Effector memory CD8-positive, alpha-beta T cell (primary cell): ENCODE measurements around the gene HMG20B.
"Not testable (repeated sequence)": the region's sequence is repeated elsewhere in the genome, so short reads cannot be mapped to it uniquely, and the experiment has no call there.

Experiments used
- ATAC-seq: fragments of 150-1000 bp; cut with Tn5 transposase; replicated peaks from 2 replicates; pipeline ENCODE4 v1.10.0; 2021; ENCODE audit warnings: mild to moderate bottlenecking, moderate library complexity
- DNase-seq, 3 experiments: peaks; one replicate each; pipeline ENCODE4 v3.0.0; 2021
- H3K27ac Mint-ChIP-seq, 2 donors: one replicate each; pipeline ENCODE4 v1.8.0; 2022; ENCODE audit warnings: mild to moderate bottlenecking in 2 of 2, mixed read lengths in 2 of 2, moderate library complexity in 2 of 2
- H3K27me3 Mint-ChIP-seq, 2 donors: one replicate each; pipeline ENCODE4 v1.8.0; 2022; ENCODE audit warnings: mixed read lengths in 2 of 2
- H3K36me3 Mint-ChIP-seq: one replicate; pipeline ENCODE4 v1.8.0; 2022; ENCODE audit warnings: mild to moderate bottlenecking, moderate library complexity, mixed read lengths; ENCODE audit not compliant: insufficient read depth
- H3K4me1 Mint-ChIP-seq, 2 donors: one replicate each; pipeline ENCODE4 v1.8.0; 2022; ENCODE audit warnings: low read depth in 2 of 2, mixed read lengths in 2 of 2
- H3K4me3 Mint-ChIP-seq, 2 donors: one replicate each; pipeline ENCODE4 v1.8.0; 2022; ENCODE audit warnings: mild to moderate bottlenecking in 2 of 2, mixed read lengths in 2 of 2, moderate library complexity in 2 of 2
- H3K9me3 Mint-ChIP-seq, 2 donors: one replicate each; pipeline ENCODE4 v1.8.0; 2022; ENCODE audit warnings: mixed read lengths in 2 of 2

Gene HMG20B

DNA sequence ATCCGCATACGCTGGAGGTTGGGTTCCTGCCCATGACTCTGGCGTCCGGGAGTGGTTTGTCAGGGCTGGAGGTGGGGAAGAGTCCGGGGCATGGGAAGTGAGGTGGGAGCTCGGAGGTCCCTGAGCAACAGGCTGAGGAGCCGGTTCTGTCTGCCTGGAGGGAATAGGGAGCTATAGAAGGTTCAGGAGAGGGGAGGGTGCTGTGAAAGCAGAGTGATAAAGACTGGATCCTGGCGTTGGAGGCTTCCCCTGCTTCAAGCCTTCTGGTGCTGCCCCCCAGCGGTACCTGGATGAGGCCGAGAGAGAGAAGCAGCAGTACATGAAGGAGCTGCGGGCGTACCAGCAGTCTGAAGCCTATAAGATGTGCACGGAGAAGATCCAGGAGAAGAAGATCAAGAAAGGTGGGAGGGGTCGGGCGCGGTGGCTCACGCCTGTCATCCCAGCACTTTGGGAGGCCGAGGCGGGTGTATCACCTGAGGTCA, 2.6 kb downstream of the HMG20B start:
- H3K4me3 Mint-ChIP-seq = peak overlapping the region; percentile 28 to 75
- H3K27ac Mint-ChIP-seq = peak overlapping the region in 1 of 2 donors; percentile 62

GRCh38 chr19:3575949-3576673, 3.4 kb downstream of the HMG20B start:
- Mint-ChIP-seq H3K36me3 (peaks cover 25% of the 10 kb centered on the region), H3K9me3 (no peaks in the 10 kb centered on the region), H3K27me3 (no peaks in the 10 kb centered on the region), H3K4me1 (peaks cover 0 to 13% of the 10 kb centered on the region in 2 donors), H3K27ac (no peak overlapping the region), H3K4me3 (no peak overlapping the region)
- ATAC-seq = no peak
- no peak for DNase-seq

More for the DNA sequence above, 2.6 kb downstream of the HMG20B start:
- Mint-ChIP-seq H3K9me3 (no peaks in the 10 kb centered on the region), H3K36me3 (peaks cover 25% of the 10 kb centered on the region), H3K4me1 (peaks cover 0 to 13% of the 10 kb centered on the region in 2 donors), H3K27me3 (no peaks in the 10 kb centered on the region)
- DNase-seq (peak in 1 of 3 experiments; percentile 31), ATAC-seq (no peak)

GRCh38 chr19:3576696-3577443, 4.1 kb downstream of the HMG20B start:
- DNase-seq = no peak
- H3K27me3 Mint-ChIP-seq = no peaks in the 10 kb centered on the region
- no peaks in the 10 kb centered on the region for H3K9me3 Mint-ChIP-seq
- ATAC-seq = no peak
- H3K4me3 Mint-ChIP-seq = no peak overlapping the region
- H3K36me3 Mint-ChIP-seq = peaks cover 25% of the 10 kb centered on the region
- no peak overlapping the region for H3K27ac Mint-ChIP-seq
- H3K4me1 Mint-ChIP-seq = peaks cover 0 to 13% of the 10 kb centered on the region in 2 donors

DNA sequence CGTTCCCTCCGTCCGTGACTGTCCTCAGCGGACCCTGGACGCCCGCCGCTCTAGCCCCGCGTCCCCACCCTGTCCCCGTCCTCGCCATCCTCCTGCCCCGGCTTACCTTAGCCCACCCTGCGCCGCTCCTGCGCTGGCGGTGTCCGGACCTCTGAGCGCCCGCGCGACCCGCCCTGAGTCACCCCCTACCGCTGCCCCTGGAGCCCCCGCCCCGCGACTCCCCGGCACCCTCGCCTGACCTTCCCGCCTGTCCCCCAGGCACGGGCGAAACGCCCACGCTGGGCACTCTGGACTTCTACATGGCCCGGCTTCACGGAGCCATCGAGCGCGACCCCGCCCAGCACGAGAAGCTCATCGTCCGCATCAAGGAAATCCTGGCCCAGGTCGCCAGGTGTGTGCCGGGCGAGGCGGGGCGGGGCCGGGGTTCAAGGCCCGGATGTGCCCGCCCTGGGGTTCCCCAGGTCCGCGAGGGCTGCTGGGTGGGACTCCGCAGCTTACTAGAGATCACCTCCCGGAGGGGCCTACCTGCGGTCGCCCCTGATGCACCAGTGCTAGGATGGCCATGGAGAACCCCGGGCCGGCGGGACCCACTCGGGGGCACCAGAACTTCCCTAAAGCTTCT, 5.1 kb downstream of the HMG20B start:
- Mint-ChIP-seq H3K9me3 (no peaks in the 10 kb centered on the region), H3K4me1 (peaks cover 0 to 7% of the 10 kb centered on the region in 2 donors), H3K27me3 (no peaks in the 10 kb centered on the region), H3K4me3 (no peak overlapping the region), H3K36me3 (peaks cover 20% of the 10 kb centered on the region), H3K27ac (no peak overlapping the region)
- DNase-seq = no peak
- ATAC-seq = no peak

DNA sequence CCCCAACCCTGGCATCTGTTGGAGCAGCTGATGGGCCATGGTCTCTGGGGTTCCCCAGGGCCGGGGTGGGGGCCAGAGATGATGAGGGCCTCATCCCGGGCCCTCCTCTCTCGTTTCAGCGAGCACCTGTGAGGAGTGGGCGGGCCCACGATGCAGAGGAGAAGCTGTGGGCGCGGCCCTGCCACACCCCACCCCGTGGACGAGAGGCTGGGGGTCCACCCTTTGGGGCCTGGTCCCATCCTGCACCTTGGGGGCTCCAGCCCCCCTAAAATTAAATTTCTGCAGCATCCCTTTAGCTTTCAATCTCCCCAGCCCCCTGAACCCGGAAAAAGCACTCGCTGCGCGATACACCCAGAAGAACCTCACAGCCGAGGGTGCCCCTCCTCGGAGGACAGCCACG, 5.6 kb downstream of the HMG20B start:
- Mint-ChIP-seq H3K4me3 (no peak overlapping the region), H3K27me3 (no peaks in the 10 kb centered on the region), H3K4me1 (peaks cover 0 to 7% of the 10 kb centered on the region in 2 donors), H3K36me3 (peaks cover 20% of the 10 kb centered on the region), H3K27ac (peak overlapping the region in 1 of 2 donors; percentile 33), H3K9me3 (no peaks in the 10 kb centered on the region)
- no peak for ATAC-seq
- DNase-seq = no peak

- DNase-seq = no peak
- ATAC-seq = no peak
- Mint-ChIP-seq H3K36me3 (peaks cover 9% of the 10 kb centered on the region), H3K9me3 (no peaks in the 10 kb centered on the region), H3K27me3 (no peaks in the 10 kb centered on the region), H3K27ac (no peak overlapping the region), H3K4me3 (no peak overlapping the region), H3K4me1 (no peaks in the 10 kb centered on the region)
Measured at GRCh38 chr19:3580156-3580934, 7.6 kb downstream of the HMG20B start.

DNA sequence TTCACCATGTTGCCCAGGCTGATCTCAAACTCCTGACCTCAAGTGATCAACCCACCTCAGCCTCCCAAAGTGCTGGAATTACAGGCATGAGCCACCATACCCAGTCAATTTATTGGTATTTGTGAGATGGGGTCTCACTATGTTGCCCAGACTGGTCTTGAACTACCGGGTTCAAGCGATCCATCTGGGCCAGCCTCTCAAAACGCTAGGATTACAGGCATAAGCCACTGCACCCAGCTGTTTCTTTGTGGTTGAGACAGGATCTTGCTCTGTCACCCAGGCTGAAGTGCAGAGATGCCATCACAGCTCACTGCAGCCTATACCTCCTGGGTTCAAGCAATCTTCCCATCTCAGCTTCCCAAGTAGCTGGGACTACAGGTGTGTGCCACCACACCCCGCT, 9.0 kb downstream of the HMG20B start:
- not testable (repeated sequence) for H3K4me1 Mint-ChIP-seq, H3K27me3 Mint-ChIP-seq, H3K4me3 Mint-ChIP-seq

DNA sequence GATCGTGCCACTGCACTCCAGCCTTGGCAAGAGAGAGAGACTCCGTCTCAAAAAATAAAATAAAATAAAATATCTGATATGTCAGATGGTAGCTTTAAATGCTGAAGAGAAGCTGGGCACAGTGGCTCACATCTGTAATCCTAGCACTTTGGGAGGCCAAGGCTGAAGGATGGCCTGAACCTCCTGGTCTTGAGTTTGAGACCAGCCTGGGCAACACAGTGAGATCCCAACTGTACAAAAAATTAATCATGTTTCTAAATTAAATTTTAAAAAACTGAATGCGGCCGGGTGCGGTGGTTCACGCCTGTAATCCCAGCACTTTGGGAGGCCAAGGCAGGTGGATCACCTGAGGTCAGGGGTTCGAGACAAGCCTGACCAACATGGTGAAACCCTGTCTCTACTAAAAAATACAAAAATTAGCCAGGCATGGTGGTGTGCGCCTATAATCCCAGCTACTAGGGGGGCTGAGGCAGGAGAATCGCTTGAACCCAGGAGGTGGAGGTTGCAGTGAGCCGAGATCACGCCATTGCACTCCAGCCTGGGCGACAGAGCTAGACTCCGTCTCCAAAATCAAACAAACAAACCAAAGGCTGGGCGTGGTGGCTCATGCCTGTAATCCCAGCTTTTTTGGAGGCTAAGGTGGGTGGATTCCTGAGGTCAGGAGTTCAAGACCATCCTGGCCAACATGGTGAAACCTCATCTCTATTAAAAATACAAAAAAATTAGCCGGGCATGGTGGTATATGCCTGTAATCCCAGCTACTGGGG, 11.5 kb downstream of the HMG20B start:
- not testable (repeated sequence) for DNase-seq, H3K36me3 Mint-ChIP-seq, H3K9me3 Mint-ChIP-seq, H3K4me1 Mint-ChIP-seq, H3K27ac Mint-ChIP-seq, H3K27me3 Mint-ChIP-seq, H3K4me3 Mint-ChIP-seq, ATAC-seq

More for the DNA sequence above, 9.0 kb downstream of the HMG20B start:
- DNase-seq, H3K9me3 Mint-ChIP-seq, H3K27ac Mint-ChIP-seq, H3K36me3 Mint-ChIP-seq, ATAC-seq: not testable (repeated sequence)

DNA sequence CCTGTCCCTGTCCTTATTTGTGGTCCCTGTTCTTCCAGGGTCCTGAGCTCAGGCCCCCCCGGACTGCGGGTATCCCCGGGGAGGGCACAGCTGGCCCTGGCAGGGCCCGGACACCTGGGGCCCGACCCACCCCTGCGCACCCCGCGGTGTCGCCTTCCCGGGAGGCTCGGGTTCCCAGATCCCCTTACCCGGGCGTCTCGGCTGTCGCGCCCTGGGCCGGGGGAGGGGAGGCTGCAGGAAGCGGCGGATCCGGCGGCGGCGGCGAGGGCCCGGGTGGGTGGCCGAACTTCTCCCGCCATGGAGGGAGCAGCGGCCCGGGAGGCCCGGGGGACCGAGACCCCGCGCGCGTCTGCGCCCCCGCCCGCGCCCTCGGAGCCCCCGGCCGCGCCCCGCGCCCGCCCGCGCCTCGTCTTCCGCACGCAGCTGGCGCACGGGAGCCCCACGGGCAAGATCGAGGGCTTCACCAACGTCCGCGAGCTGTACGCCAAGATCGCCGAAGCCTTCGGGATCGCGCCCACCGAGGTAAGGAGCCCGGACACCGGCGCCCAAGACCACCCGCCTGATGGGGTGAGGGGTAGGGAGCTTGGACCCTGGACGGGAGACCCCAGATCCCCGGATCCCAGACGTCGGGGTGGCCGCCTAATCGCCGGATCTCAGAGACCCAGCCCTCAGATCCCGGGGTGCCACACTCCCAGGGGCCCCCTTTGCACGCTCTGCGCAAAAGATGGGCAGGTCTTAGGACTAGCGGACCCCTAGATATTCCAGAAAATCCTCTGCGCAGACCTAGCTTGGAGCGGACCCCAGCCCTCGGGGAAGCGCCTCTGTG, 12.8 kb downstream of the HMG20B start, which contains the start of gene GIPC3:
Gene GIPC3, plus strand, starts transcription at position 178 of the 826 bp plus-strand sequence. Its CDS starts 120 bp downstream, at position 298.
- Mint-ChIP-seq H3K4me3 (peak within 1 kb of the TSS in 1 of 2 donors; percentile 53), H3K27me3 (no peaks in the 10 kb centered on the region), H3K27ac (no peak within 1 kb of the TSS), H3K36me3 (no peaks in the 10 kb centered on the region), H3K9me3 (no peaks in the 10 kb centered on the region), H3K4me1 (peaks cover 0 to 4% of the 10 kb centered on the region in 2 donors)
- DNase-seq (no peak), ATAC-seq (no peak)

DNA sequence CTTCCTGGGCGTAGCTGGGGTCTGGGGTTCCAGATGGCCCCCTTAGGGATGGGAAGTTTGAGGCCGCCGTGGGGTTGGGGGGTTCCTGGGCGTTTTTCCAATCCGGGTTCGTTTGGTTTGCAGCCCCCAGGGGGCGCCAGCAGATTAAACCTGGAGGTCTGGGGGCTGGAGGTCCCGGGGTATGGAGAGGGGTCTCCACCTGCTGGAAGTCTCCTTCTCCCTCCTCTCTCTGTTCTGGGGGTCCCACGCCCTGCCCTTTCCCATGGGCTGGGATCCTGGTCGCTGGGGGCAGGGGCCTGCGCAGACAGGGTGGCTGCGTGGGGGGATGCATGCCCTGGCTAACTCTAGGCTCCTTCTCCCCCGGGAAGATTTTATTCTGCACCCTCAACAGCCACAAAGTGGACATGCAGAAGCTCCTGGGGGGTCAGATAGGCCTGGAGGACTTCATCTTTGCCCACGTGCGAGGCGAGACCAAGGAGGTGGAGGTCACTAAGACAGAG, 13.4 kb downstream of the HMG20B start:
- Mint-ChIP-seq H3K36me3 (no peaks in the 10 kb centered on the region), H3K4me1 (peaks cover 0 to 4% of the 10 kb centered on the region in 2 donors), H3K9me3 (no peaks in the 10 kb centered on the region), H3K27ac (no peak overlapping the region), H3K4me3 (peak overlapping the region in 1 of 2 donors; percentile 53), H3K27me3 (no peaks in the 10 kb centered on the region)
- DNase-seq (peak in 1 of 3 experiments; percentile 26), ATAC-seq (no peak)

GRCh38 chr19:3586707-3587346, 14.1 kb downstream of the HMG20B start:
- Mint-ChIP-seq H3K27me3 (no peaks in the 10 kb centered on the region), H3K36me3 (no peaks in the 10 kb centered on the region), H3K4me1 (peaks cover 0 to 4% of the 10 kb centered on the region in 2 donors), H3K27ac (no peak overlapping the region), H3K9me3 (no peaks in the 10 kb centered on the region), H3K4me3 (no peak overlapping the region)
- ATAC-seq (no peak), DNase-seq (no peak)
